ENCODE data around the gene FBXO46. TPM values are rescaled to one million over a fixed set of nuclear protein-coding genes. Genes with fewer than 3 reads are reported as not detected.

The FBXO46 gene
- total RNA-seq, 1 donor from 2014 or later, result 30.3 TPM

GRCh38 chr19:45681391-45682015 lies 49.2 kb downstream of the FBXO46 start:
- peak; percentile 87 for ATAC-seq

GRCh38 chr19:45677351-45678230 lies 53.1 kb downstream of the FBXO46 start:
- peak; percentile 76 for ATAC-seq

GRCh38 chr19:45676851-45677263 lies 53.8 kb downstream of the FBXO46 start:
- ATAC-seq, result peak; percentile 24

GRCh38 chr19:45674946-45675345 lies 55.8 kb downstream of the FBXO46 start:
- no peak for ATAC-seq

- peak; percentile 55 for ATAC-seq
These were observed 59.8 kb downstream of the FBXO46 start for GRCh38 chr19:45670670-45671453.

GRCh38 chr19:45668342-45668871 lies 62.3 kb downstream of the FBXO46 start:
- no peak for ATAC-seq

- peak; percentile 89 for ATAC-seq
These were observed 62.9 kb downstream of the FBXO46 start, which contains the start of gene GIPR for GRCh38 chr19:45667620-45668341. Gene GIPR, plus strand, starts transcription at chr19:45668221. Its CDS starts 1,300 bp downstream, at chr19:45669521.

- ATAC-seq, result no peak
These were observed 66.1 kb downstream of the FBXO46 start for GRCh38 chr19:45664575-45664974.

- ATAC-seq, result no peak
These were observed 66.9 kb downstream of the FBXO46 start for GRCh38 chr19:45663800-45664199.

GRCh38 chr19:45660636-45661035 lies 70.1 kb downstream of the FBXO46 start:
- peak; percentile 7 for ATAC-seq

Other genes with a start within 250 kb of the FBXO46 start
- 1.4 TPM for gene RTN2, start 233.8 kb downstream of the FBXO46 start, total RNA-seq
- gene PPM1N, start 232.5 kb downstream of the FBXO46 start, total RNA-seq, result 2.4 TPM
- 48.8 TPM for gene VASP, start 223.4 kb downstream of the FBXO46 start, total RNA-seq
- 10.0 TPM for gene OPA3, start 146.1 kb downstream of the FBXO46 start, total RNA-seq
- gene GPR4, start 128.7 kb downstream of the FBXO46 start, total RNA-seq, result 0.56 TPM
- gene EML2, start 91.5 kb downstream of the FBXO46 start, total RNA-seq, result 85.4 TPM
- gene GIPR, start 62.7 kb downstream of the FBXO46 start, total RNA-seq, result 0.16 TPM
- gene SNRPD2, start 38.9 kb downstream of the FBXO46 start, total RNA-seq, result 387 TPM
- gene QPCTL, start 38.2 kb downstream of the FBXO46 start, total RNA-seq, result 5.7 TPM
- not detected for gene MEIOSIN, start 2.5 kb upstream of the FBXO46 start, total RNA-seq
- 8.8 TPM for gene SIX5, start 38.4 kb upstream of the FBXO46 start, total RNA-seq
- gene DMPK, start 51.6 kb upstream of the FBXO46 start, total RNA-seq, result 15.5 TPM
- 17.4 TPM for gene DMWD, start 61.9 kb upstream of the FBXO46 start, total RNA-seq
- 0.12 TPM for gene RSPH6A, start 84.4 kb upstream of the FBXO46 start, total RNA-seq
- 42.9 TPM for gene SYMPK, start 132.3 kb upstream of the FBXO46 start, total RNA-seq
- gene FOXA3, start 133.4 kb upstream of the FBXO46 start, total RNA-seq, result not detected
- gene IRF2BP1, start 155.2 kb upstream of the FBXO46 start, total RNA-seq, result 10.0 TPM
- 3.7 TPM for gene MYPOP, start 171.7 kb upstream of the FBXO46 start, total RNA-seq
- gene NANOS2, start 183.9 kb upstream of the FBXO46 start, total RNA-seq, result not detected
- 0.40 TPM for gene NOVA2, start 243.0 kb upstream of the FBXO46 start, total RNA-seq

Measured in esophagus mucosa (tissue), 1 donor.